Caco-2 (cell line): Measurements from ENCODE around the gene TMEM109. TPM values are rescaled to one million over a fixed set of nuclear protein-coding genes. Genes with fewer than 3 reads are reported as not detected.

Experiments used
- BruUV-seq: library from RNA; stranded (reverse); fragments of 400-500 nt; replicated peaks from 2 replicates; lab custom pipeline; 2021; lab: Mats Ljungman, UMichigan
- CTCF ChIA-PET: fragments of 300-600 bp; sonication (Branson Sonifier 250); formaldehyde crosslinking; loops from one replicate; lab custom pipeline; 2022; ENCODE audit warnings: antibody characterized with exemption; lab: Charles Lee
- POLR2A ChIA-PET: fragments of 300-600 bp; sonication (Branson Sonifier 250); formaldehyde crosslinking; loops from one replicate; lab custom pipeline; 2022; ENCODE audit warnings: antibody characterized with exemption; lab: Charles Lee
- DNase-seq, 2 experiments: peaks; one replicate each; pipeline versions ENCODE4 v3.0.0 to v3.0.0-alpha.2; 2020 to 2022
- H3K27me3 ChIP-seq: replicated peaks from 2 replicates; pipeline ENCODE4 v1.6.0; 2011; ENCODE audit warnings: low read length; ENCODE audit not compliant: control insufficient read depth, insufficient read depth
- H3K36me3 ChIP-seq: 2 replicates; pipeline ENCODE4 v1.5.1; 2011; ENCODE audit warnings: low read length; ENCODE audit not compliant: control insufficient read depth, insufficient read depth
- H3K4me1 ChIP-seq: fragments of 250-450 bp; sonication (Bioruptor Pico); 2 replicates; pipeline ENCODE4 v1.5.1; 2020; ENCODE audit warnings: mild to moderate bottlenecking
- H3K4me3 ChIP-seq: 2 replicates; pipeline ENCODE4 v1.5.1; 2011; ENCODE audit warnings: low read depth, mild to moderate bottlenecking, control low read depth, low read length
- H3K9me3 ChIP-seq: fragments of 250-450 bp; sonication (Bioruptor Pico); 2 replicates; pipeline ENCODE4 v1.5.1; 2020; ENCODE audit warnings: mild to moderate bottlenecking, moderate library complexity
- H3K27ac Mint-ChIP-seq: one replicate; pipeline ENCODE4 v1.8.0; 2022; ENCODE audit warnings: mixed read lengths; ENCODE audit not compliant: unreplicated experiment
- H3K27me3 Mint-ChIP-seq: one replicate; pipeline ENCODE4 v1.8.0; 2022; ENCODE audit warnings: mixed read lengths; ENCODE audit not compliant: insufficient read depth, unreplicated experiment
- H3K36me3 Mint-ChIP-seq: one replicate; pipeline ENCODE4 v1.8.0; 2022; ENCODE audit warnings: mild to moderate bottlenecking, mixed read lengths; ENCODE audit not compliant: insufficient read depth, unreplicated experiment
- H3K4me1 Mint-ChIP-seq: one replicate; pipeline ENCODE4 v1.8.0; 2022; ENCODE audit warnings: low read depth, mixed read lengths; ENCODE audit not compliant: unreplicated experiment
- H3K4me3 Mint-ChIP-seq: one replicate; pipeline ENCODE4 v1.8.0; 2022; ENCODE audit warnings: mild to moderate bottlenecking, moderate library complexity, mixed read lengths; ENCODE audit not compliant: unreplicated experiment
- H3K9me3 Mint-ChIP-seq: one replicate; pipeline ENCODE4 v1.8.0; 2022; ENCODE audit warnings: mixed read lengths; ENCODE audit not compliant: unreplicated experiment
- intact Hi-C: fragments of 100-400 bp; cut with micrococcal nuclease; formaldehyde crosslinking; loops from one replicate; pipeline ENCODE4 v1.10.0; 2022; ENCODE audit not compliant: unreplicated experiment
- total RNA-seq: library from RNA; stranded (reverse); gene quantifications from 2 replicates; pipeline ENCODE4 v1.2.3, GENCODE V29; 2022
- TF ChIP-seq, protein P1 (sequence below), 2 experiments: fragments of 200-600 bp in 1 of 2; IDR thresholded peaks; 1 replicate in 1 of 2; 2 replicates in 1 of 2; pipeline versions ENCODE4 v1.5.1 to v1.8.0; 2011 to 2022; ENCODE audit warnings: antibody characterized with exemption in 1 of 2, control low read depth in 1 of 2, inconsistent platforms in 1 of 2, low read depth in 1 of 2, low read length in 1 of 2, mild to moderate bottlenecking in 1 of 2, moderate library complexity in 1 of 2; ENCODE audit not compliant: insufficient read depth in 1 of 2, severe bottlenecking in 1 of 2, unreplicated experiment in 1 of 2

Gene TMEM109
- total RNA-seq, 1 experiment from 2014 or later, result 91.9 TPM

DNA sequence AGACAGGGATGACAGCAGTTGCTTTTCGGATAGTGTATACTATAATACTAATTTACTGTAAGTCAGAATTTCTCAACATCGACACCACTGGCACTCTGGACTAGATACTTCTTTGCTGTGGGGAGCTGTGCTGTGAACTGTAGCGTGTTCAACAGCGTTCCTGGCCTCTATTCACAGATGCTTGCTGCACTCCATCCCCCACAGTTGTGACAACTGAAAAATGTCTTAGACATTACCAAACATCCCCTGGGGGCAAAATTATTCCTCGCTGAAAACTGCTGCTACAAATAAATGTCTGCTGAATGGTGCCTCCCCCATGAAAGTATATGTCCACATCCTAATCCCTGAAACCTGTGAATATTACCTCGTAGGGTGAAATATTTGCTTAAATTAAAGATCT lies 45.5 kb downstream of the TMEM109 start:
- ChIA-PET CTCF (no interaction called here), POLR2A (no interaction called here)
- Mint-ChIP-seq H3K9me3 (no peaks in the 10 kb centered on the region), H3K4me1 (peaks cover 6% of the 10 kb centered on the region), H3K27me3 (no peaks in the 10 kb centered on the region), H3K36me3 (no peaks in the 10 kb centered on the region), H3K4me3 (no peak overlapping the region), H3K27ac (no peak overlapping the region)
- BruUV-seq, result no TSS peak
- Histone ChIP-seq H3K4me1 (peaks cover 11% of the 10 kb centered on the region), H3K9me3 (no peaks in the 10 kb centered on the region), H3K27me3 (no peaks in the 10 kb centered on the region), H3K36me3 (no peaks in the 10 kb centered on the region), H3K4me3 (no peak overlapping the region)
- DNase-seq, result no peak
- TF ChIP-seq, protein P1, sequence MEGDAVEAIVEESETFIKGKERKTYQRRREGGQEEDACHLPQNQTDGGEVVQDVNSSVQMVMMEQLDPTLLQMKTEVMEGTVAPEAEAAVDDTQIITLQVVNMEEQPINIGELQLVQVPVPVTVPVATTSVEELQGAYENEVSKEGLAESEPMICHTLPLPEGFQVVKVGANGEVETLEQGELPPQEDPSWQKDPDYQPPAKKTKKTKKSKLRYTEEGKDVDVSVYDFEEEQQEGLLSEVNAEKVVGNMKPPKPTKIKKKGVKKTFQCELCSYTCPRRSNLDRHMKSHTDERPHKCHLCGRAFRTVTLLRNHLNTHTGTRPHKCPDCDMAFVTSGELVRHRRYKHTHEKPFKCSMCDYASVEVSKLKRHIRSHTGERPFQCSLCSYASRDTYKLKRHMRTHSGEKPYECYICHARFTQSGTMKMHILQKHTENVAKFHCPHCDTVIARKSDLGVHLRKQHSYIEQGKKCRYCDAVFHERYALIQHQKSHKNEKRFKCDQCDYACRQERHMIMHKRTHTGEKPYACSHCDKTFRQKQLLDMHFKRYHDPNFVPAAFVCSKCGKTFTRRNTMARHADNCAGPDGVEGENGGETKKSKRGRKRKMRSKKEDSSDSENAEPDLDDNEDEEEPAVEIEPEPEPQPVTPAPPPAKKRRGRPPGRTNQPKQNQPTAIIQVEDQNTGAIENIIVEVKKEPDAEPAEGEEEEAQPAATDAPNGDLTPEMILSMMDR (IDR thresholded peaks at IDR 0.05; ENCODE audit: insufficient read depth in 1 of 2, low read depth in 1 of 2, low read length in 1 of 2, severe bottlenecking in 1 of 2, unreplicated experiment in 1 of 2), result no peak
- intact Hi-C loops, result no loop called here

DNA sequence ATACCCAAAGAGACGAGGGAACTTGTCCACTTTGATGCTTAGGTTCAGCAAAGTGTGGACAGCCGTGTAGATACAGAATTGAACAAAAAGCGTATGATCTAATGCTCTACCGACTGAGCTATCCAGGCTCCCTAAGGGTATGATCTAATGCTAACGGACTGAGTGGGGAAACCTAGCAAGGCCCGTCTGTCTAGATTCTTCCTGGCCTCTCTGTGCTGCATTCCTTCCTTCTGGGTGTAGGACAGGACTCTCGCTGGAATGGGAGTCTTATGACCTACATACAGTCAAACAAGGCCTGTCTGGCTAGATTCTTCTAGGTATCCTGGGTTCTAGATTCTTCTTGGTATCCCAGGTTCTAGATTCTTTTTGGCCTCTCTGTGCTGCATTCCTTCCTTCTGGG lies 46.4 kb downstream of the TMEM109 start:
- no peaks in the 10 kb centered on the region for H3K9me3 ChIP-seq
- intact Hi-C loops, result no loop called here
- ChIA-PET CTCF (interaction anchor here (0.6 kb wide), 1 partner anchor 677 kb away, joined by 4 read pairs; no protein-coding TSS in a partner anchor), POLR2A (no interaction called here)
- no TSS peak for BruUV-seq
- Mint-ChIP-seq H3K36me3 (no peaks in the 10 kb centered on the region), H3K27ac (no peak overlapping the region), H3K9me3 (no peaks in the 10 kb centered on the region), H3K4me3 (no peak overlapping the region), H3K4me1 (peaks cover 6% of the 10 kb centered on the region), H3K27me3 (no peaks in the 10 kb centered on the region)
- no peaks in the 10 kb centered on the region for H3K36me3 ChIP-seq
- no peak overlapping the region for H3K4me3 ChIP-seq
- peak in 1 of 2 experiments; percentile 30 for DNase-seq
- peaks cover 11% of the 10 kb centered on the region for H3K4me1 ChIP-seq
- H3K27me3 ChIP-seq, result no peaks in the 10 kb centered on the region
- TF ChIP-seq, protein P1 (IDR thresholded peaks at IDR 0.05; ENCODE audit: insufficient read depth in 1 of 2, low read depth in 1 of 2, low read length in 1 of 2, severe bottlenecking in 1 of 2, unreplicated experiment in 1 of 2), result no peak

DNA sequence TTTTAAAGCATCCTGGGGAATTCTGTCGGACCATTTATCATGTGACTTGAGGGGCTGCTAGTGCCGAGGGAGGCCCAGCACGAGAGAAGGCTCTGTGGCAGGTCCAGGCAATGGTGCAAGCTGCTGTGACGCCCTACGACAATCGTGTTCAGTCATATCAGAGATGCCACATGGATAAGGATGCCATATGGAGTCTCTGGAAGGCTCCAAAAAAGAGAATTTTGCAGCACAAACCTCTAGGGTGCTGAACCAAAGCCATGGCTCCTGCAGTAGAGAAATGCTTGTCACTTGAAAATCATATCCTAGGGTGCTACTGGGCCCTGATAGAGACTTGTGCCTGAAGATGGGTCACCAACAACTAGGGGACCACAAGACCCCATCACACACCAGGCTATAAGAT lies 50.8 kb downstream of the TMEM109 start:
- Histone ChIP-seq H3K36me3 (no peaks in the 10 kb centered on the region), H3K27me3 (no peaks in the 10 kb centered on the region), H3K4me1 (peaks cover 8% of the 10 kb centered on the region), H3K4me3 (no peak overlapping the region), H3K9me3 (peaks cover 18% of the 10 kb centered on the region)
- Mint-ChIP-seq H3K27ac (no peak overlapping the region), H3K4me3 (no peak overlapping the region), H3K36me3 (no peaks in the 10 kb centered on the region), H3K9me3 (peaks cover 21% of the 10 kb centered on the region), H3K27me3 (peaks cover 3% of the 10 kb centered on the region), H3K4me1 (peaks cover 6% of the 10 kb centered on the region)
- intact Hi-C loops, result no loop called here
- no TSS peak for BruUV-seq
- ChIA-PET POLR2A (no interaction called here), CTCF (no interaction called here)
- TF ChIP-seq, protein P1 (IDR thresholded peaks at IDR 0.05; ENCODE audit: insufficient read depth in 1 of 2, low read depth in 1 of 2, low read length in 1 of 2, severe bottlenecking in 1 of 2, unreplicated experiment in 1 of 2), result no peak
- no peak for DNase-seq
